Neural cell (in vitro differentiated cells): ENCODE measurements around the gene PIP4K2A.

Experiments
- EP300 ChIP-seq: fragments of 450-650 bp; conservative IDR thresholded peaks from 2 replicates; pipeline ENCODE4 v1.6.1; 2014; ENCODE audit warnings: antibody characterized with exemption, mild to moderate bottlenecking, moderate library complexity; ENCODE audit not compliant: poor library complexity, severe bottlenecking
- EZH2 ChIP-seq: fragments of 200-600, 300-800 bp; shearing (Covaris generic), sonication (generic); IDR thresholded peaks from 2 replicates; pipeline ENCODE4 v1.6.1; 2014; ENCODE audit warnings: antibody characterized with exemption, low read length, borderline replicate concordance, mild to moderate bottlenecking; ENCODE audit not compliant: insufficient read depth, poor library complexity, severe bottlenecking
- MXI1 ChIP-seq: fragments of 450-650 bp; conservative IDR thresholded peaks from 2 replicates; pipeline ENCODE4 v1.6.1; 2014; ENCODE audit warnings: antibody characterized with exemption, mild to moderate bottlenecking; ENCODE audit not compliant: poor library complexity, severe bottlenecking
- POLR2AphosphoS5 ChIP-seq: IDR thresholded peaks from 2 replicates; pipeline ENCODE4 v1.6.1; 2012
- TF ChIP-seq, protein P1 (sequence below): fragments of 450-650 bp; IDR thresholded peaks from 2 replicates; pipeline ENCODE4 v1.5.1; 2014; ENCODE audit warnings: antibody characterized with exemption, mild to moderate bottlenecking, moderate library complexity; ENCODE audit not compliant: poor library complexity, severe bottlenecking
- TF ChIP-seq, protein P2 (sequence below): IDR thresholded peaks from 2 replicates; pipeline ENCODE4 v1.6.1; 2012; ENCODE audit warnings: borderline replicate concordance

DNA sequence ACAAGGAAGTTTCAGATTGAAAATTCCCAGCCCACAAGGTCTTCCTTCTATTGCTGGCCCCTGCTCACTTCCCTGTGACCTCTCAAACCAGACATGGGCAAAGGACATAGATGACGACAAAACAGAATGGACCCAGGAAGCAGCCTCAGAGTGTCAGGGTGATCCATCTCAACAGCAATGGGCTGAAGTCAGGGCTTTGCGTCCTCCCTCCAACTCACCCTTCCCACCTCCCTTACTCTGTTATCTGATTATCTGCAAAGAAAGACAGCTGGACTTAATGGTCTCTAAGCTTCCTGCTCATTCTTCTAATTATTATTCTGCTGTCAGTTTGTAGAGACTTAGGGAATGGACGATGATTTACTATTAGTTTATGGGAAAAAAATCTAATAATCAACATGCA, 115.9 kb downstream of the PIP4K2A start:
- TF ChIP-seq, protein P1, sequence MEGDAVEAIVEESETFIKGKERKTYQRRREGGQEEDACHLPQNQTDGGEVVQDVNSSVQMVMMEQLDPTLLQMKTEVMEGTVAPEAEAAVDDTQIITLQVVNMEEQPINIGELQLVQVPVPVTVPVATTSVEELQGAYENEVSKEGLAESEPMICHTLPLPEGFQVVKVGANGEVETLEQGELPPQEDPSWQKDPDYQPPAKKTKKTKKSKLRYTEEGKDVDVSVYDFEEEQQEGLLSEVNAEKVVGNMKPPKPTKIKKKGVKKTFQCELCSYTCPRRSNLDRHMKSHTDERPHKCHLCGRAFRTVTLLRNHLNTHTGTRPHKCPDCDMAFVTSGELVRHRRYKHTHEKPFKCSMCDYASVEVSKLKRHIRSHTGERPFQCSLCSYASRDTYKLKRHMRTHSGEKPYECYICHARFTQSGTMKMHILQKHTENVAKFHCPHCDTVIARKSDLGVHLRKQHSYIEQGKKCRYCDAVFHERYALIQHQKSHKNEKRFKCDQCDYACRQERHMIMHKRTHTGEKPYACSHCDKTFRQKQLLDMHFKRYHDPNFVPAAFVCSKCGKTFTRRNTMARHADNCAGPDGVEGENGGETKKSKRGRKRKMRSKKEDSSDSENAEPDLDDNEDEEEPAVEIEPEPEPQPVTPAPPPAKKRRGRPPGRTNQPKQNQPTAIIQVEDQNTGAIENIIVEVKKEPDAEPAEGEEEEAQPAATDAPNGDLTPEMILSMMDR = no peak
- no peak for TF ChIP-seq EZH2
- no peak for TF ChIP-seq EP300
- no peak for TF ChIP-seq MXI1
- TF ChIP-seq POLR2AphosphoS5 = no peak
- TF ChIP-seq, protein P2, sequence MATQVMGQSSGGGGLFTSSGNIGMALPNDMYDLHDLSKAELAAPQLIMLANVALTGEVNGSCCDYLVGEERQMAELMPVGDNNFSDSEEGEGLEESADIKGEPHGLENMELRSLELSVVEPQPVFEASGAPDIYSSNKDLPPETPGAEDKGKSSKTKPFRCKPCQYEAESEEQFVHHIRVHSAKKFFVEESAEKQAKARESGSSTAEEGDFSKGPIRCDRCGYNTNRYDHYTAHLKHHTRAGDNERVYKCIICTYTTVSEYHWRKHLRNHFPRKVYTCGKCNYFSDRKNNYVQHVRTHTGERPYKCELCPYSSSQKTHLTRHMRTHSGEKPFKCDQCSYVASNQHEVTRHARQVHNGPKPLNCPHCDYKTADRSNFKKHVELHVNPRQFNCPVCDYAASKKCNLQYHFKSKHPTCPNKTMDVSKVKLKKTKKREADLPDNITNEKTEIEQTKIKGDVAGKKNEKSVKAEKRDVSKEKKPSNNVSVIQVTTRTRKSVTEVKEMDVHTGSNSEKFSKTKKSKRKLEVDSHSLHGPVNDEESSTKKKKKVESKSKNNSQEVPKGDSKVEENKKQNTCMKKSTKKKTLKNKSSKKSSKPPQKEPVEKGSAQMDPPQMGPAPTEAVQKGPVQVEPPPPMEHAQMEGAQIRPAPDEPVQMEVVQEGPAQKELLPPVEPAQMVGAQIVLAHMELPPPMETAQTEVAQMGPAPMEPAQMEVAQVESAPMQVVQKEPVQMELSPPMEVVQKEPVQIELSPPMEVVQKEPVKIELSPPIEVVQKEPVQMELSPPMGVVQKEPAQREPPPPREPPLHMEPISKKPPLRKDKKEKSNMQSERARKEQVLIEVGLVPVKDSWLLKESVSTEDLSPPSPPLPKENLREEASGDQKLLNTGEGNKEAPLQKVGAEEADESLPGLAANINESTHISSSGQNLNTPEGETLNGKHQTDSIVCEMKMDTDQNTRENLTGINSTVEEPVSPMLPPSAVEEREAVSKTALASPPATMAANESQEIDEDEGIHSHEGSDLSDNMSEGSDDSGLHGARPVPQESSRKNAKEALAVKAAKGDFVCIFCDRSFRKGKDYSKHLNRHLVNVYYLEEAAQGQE = no peak
